ENCODE results near the gene SCAF11.

GRCh38 chr12:45946435-45946834, 43.9 kb downstream of the SCAF11 start:
- TF ChIP-seq CTCF (conservative IDR thresholded peaks at IDR 0.05; ENCODE audit: low read length) = no peak
- no peak for TF ChIP-seq EZH2phosphoT487 (IDR thresholded peaks at IDR 0.05; ENCODE audit: borderline replicate concordance, low read depth, low read length)
